Fibroblast of lung (primary cell): ENCODE data around the gene HPS5. TPM values are rescaled to one million over a fixed set of nuclear protein-coding genes. Genes with fewer than 3 reads are reported as not detected.
"Not testable (repeated sequence)": the region's sequence is repeated elsewhere in the genome, so short reads cannot be mapped to it uniquely, and the experiment has no call there.

Experiments
- DNase-seq, 2 donors: peaks; one replicate each; pipeline versions ENCODE4 v3.0.0 to v3.0.0-alpha.2; 2010; ENCODE audit warnings: low read depth in 2 of 2
- H2AFZ ChIP-seq: 2 replicates; pipeline ENCODE4 v1.5.1; 2012; ENCODE audit warnings: low read length, control low read depth, inconsistent platforms
- H3K27ac ChIP-seq: 2 replicates; pipeline ENCODE4 v1.5.1; 2011; ENCODE audit warnings: low read length, control low read depth; ENCODE audit not compliant: insufficient read depth
- H3K27me3 ChIP-seq: 2 replicates; pipeline ENCODE4 v1.5.1; 2011; ENCODE audit warnings: mild to moderate bottlenecking, low read length; ENCODE audit not compliant: control insufficient read depth, insufficient read depth
- H3K36me3 ChIP-seq: 2 replicates; pipeline ENCODE4 v1.5.1; 2011; ENCODE audit warnings: low read length; ENCODE audit not compliant: control insufficient read depth, insufficient read depth
- H3K4me1 ChIP-seq: 2 replicates; pipeline ENCODE4 v1.5.1; 2011; ENCODE audit warnings: low read length; ENCODE audit not compliant: control insufficient read depth, insufficient read depth; ENCODE audit errors: extremely low read depth
- H3K4me2 ChIP-seq: 2 replicates; pipeline ENCODE4 v1.5.1; 2011; ENCODE audit warnings: low read length, control low read depth; ENCODE audit not compliant: insufficient read depth; ENCODE audit errors: extremely low read depth
- H3K4me3 ChIP-seq, 4 experiments: fragments of 200-600 bp in 1 of 4; sonication (generic) in 1 of 4; replicated peaks in 1 of 4; 2 replicates each; pipeline ENCODE4 v1.5.1; 2011 to 2016; ENCODE audit warnings: low read length in 4 of 4, low read depth in 3 of 4, mild to moderate bottlenecking in 3 of 4, control low read depth in 2 of 4, inconsistent platforms in 1 of 4, mixed read lengths in 1 of 4; ENCODE audit not compliant: insufficient read depth in 1 of 4; ENCODE audit errors: control extremely low read depth in 1 of 4
- H3K79me2 ChIP-seq: 2 replicates; pipeline ENCODE4 v1.5.1; 2012; ENCODE audit warnings: mild to moderate bottlenecking, low read length, inconsistent platforms; ENCODE audit not compliant: control insufficient read depth, insufficient read depth
- H3K9ac ChIP-seq: 2 replicates; pipeline ENCODE4 v1.5.1; 2011; ENCODE audit warnings: mild to moderate bottlenecking, low read length, control low read depth; ENCODE audit not compliant: insufficient read depth
- H3K9me3 ChIP-seq: 2 replicates; pipeline ENCODE4 v1.5.1; 2012; ENCODE audit warnings: low read depth, low read length; ENCODE audit not compliant: control insufficient read depth, insufficient read depth
- H4K20me1 ChIP-seq: 2 replicates; pipeline ENCODE4 v1.5.1; 2011; ENCODE audit warnings: low read length; ENCODE audit not compliant: control insufficient read depth, insufficient read depth; ENCODE audit errors: extremely low read depth
- CTCF ChIP-seq, 2 donors: IDR thresholded peaks in 1 of 2; conservative IDR thresholded peaks in 1 of 2; 1 replicate in 1 of 2; 2 replicates in 1 of 2; pipeline ENCODE4 v1.5.1; 2011 to 2012; ENCODE audit warnings: low read length in 2 of 2, control low read depth in 1 of 2, inconsistent platforms in 1 of 2, low read depth in 1 of 2, mild to moderate bottlenecking in 1 of 2
- EZH2 ChIP-seq: IDR thresholded peaks from 2 replicates; pipeline ENCODE4 v1.5.1; 2012; ENCODE audit warnings: low read length, control low read depth, mild to moderate bottlenecking; ENCODE audit errors: missing control alignments
- polyA plus RNA-seq, 2 donors: library from polyadenylated mRNA; depleted of rRNA in 1 of 2; stranded (reverse) in 1 of 2; unstranded in 1 of 2; fragments of >200 nt; gene quantifications; 2 replicates each; pipeline ENCODE4 v1.2.1, GENCODE V29; 2011 to 2012; ENCODE audit warnings: missing spikeins in 1 of 2
- total RNA-seq: library from RNA; depleted of rRNA; stranded (reverse); fragments of >200 nt; gene quantifications from 2 replicates; pipeline ENCODE4 v1.2.1, GENCODE V29; 2014

Gene HPS5
- total and polyA plus RNA-seq, 2 donors (not counting 1 experiment from before 2014, with no cell fraction given) = 15.6 to 44.1 TPM

- H3K4me1 ChIP-seq, H3K9me3 ChIP-seq, H2AFZ ChIP-seq, H3K4me2 ChIP-seq, H3K9ac ChIP-seq, H3K4me3 ChIP-seq, H3K79me2 ChIP-seq, H3K27ac ChIP-seq, H3K27me3 ChIP-seq, DNase-seq, H4K20me1 ChIP-seq, H3K36me3 ChIP-seq: not testable (repeated sequence)
Observed at GRCh38 chr11:18246379-18247190, 75.4 kb downstream of the HPS5 start.

DNA sequence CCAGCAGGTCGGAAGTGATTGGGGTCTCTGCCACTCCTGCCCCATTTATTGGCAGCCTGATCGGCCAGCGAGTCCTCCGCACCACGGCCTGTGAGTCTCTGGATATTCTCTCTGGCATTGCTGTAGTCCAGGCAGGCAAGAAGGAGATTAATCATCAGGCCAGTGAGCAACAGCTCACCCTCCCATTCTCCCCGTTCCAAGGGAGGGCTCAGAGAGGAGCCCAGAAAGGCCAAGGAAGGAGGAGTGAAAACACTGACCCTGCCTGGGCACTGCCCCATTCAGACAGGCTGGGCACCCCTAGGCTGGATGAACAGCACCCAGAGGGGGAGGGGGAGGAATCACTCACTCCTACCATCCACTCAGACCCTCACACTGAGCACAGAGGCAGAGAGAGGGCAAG is 76.5 kb downstream of the HPS5 start:
- no peak overlapping the region for H3K4me3 ChIP-seq
- H3K79me2 ChIP-seq = no peaks in the 10 kb centered on the region
- no peaks in the 10 kb centered on the region for H4K20me1 ChIP-seq
- no peak overlapping the region for H3K27ac ChIP-seq
- TF ChIP-seq CTCF (conservative IDR thresholded peaks at IDR 0.05 in 1 of 2, IDR thresholded peaks at IDR 0.05 in 1 of 2; ENCODE audit: low read depth in 1 of 2, low read length in 2 of 2) (no peak), EZH2 (no peak)
- no peak overlapping the region for H3K9ac ChIP-seq
- no peak overlapping the region for H2AFZ ChIP-seq
- no peaks in the 10 kb centered on the region for H3K9me3 ChIP-seq
- DNase-seq = peak in 1 of 2 donors; percentile 15
- H3K27me3 ChIP-seq = peaks cover 2% of the 10 kb centered on the region
- H3K36me3 ChIP-seq = no peaks in the 10 kb centered on the region
- H3K4me1 ChIP-seq = no peaks in the 10 kb centered on the region
- H3K4me2 ChIP-seq = no peak overlapping the region

GRCh38 chr11:18243783-18244362 is 78.1 kb downstream of the HPS5 start:
- no peaks in the 10 kb centered on the region for H3K4me1 ChIP-seq
- no peak overlapping the region for H3K4me3 ChIP-seq
- no peak overlapping the region for H3K27ac ChIP-seq
- TF ChIP-seq CTCF (conservative IDR thresholded peaks at IDR 0.05 in 1 of 2, IDR thresholded peaks at IDR 0.05 in 1 of 2; ENCODE audit: low read depth in 1 of 2, low read length in 2 of 2) (peak; percentile 65 to 95), EZH2 (no peak)
- H4K20me1 ChIP-seq = no peaks in the 10 kb centered on the region
- H3K27me3 ChIP-seq = no peaks in the 10 kb centered on the region
- no peak overlapping the region for H3K4me2 ChIP-seq
- peak; percentile 56 to 80 for DNase-seq
- H3K9ac ChIP-seq = no peak overlapping the region
- H3K36me3 ChIP-seq = no peaks in the 10 kb centered on the region
- no peak overlapping the region for H2AFZ ChIP-seq
- H3K79me2 ChIP-seq = no peaks in the 10 kb centered on the region
- no peaks in the 10 kb centered on the region for H3K9me3 ChIP-seq
